ENCODE measurements around the gene TCEA2. TPM values are rescaled to one million over a fixed set of nuclear protein-coding genes. Genes with fewer than 3 reads are reported as not detected.

TCEA2 gene
- total RNA-seq, 6 experiments from 2014 or later = 14.8 to 45.6 (median 28.6) TPM

- Histone ChIP-seq H3K4me3 (no peak overlapping the region), H3K36me3 (peaks cover 0 to 45% (median 19%) of the 10 kb centered on the region in 4 donors), H3K9me3 (no peaks in the 10 kb centered on the region), H3K27ac (no peak overlapping the region), H3K4me1 (peaks cover 0 to 3% (median 0%) of the 10 kb centered on the region in 4 donors), H3K27me3 (no peaks in the 10 kb centered on the region)
- TF ChIP-seq POLR2A (IDR thresholded peaks at IDR 0.05) (no peak), CTCF (IDR thresholded peaks at IDR 0.05) (no peak)
- intact Hi-C loops (cut with DNase I) = no loop called here
- 72% methylated on average over 3 of the region's 31 CpGs for WGBS (ENCODE audit: insufficient coverage, low coverage, low lambda C conversion rate, missing lambda C conversion rate)
- DNase-seq (no peak), ATAC-seq (no peak)
These were observed 30.0 kb upstream of the TCEA2 start for GRCh38 chr20:64032706-64033624.

- peaks cover 0 to 35% (median 14%) of the 10 kb centered on the region in 4 donors for H3K36me3 ChIP-seq
- DNase-seq = no peak
These were observed 29.0 kb upstream of the TCEA2 start for GRCh38 chr20:64033981-64034493.

DNA sequence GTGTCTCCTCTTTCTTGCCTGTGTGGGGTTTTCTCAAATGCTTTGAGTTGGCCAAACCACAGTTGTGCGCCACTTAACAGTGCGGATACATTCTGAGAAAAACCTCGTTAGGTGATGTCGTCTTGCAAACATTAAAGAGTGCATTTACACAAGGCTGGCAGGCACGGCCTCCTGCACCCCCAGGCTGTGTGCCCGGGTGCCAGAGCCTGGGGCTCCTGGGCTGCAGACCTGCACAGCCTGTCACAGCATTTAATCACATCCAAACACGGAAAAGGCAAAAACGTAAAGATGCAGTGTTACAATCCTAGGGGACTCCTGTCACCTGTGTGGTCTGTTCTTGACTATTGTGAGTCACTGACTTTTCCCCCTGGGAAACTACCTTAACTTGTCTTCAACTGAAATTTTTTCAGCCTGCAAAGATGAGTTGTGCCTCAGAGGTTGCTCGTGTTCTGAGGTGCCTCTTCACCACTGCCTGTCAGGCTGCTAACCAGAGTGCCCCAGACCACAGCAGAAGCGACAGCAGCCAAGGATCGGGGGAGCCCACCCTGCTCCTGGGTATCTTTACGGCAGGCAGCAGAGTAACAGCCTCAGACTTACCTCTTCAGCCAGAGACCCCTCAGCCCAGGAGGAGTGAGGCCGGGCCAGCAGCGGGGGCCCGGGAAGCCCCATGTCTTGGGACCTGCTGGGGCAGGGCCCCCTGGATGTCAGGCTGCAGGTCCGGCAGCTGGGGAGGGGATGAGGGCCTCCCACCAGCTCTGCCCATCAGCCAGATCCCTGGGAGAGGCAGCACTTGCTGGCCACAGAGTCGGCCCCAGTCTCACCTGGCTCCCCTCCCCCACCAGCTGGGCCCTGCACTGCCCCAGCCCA lies 27.7 kb upstream of the TCEA2 start:
- Histone ChIP-seq H3K9me3 (no peaks in the 10 kb centered on the region), H3K27me3 (no peaks in the 10 kb centered on the region), H3K36me3 (peaks cover 0 to 23% (median 6%) of the 10 kb centered on the region in 4 donors), H3K4me3 (no peak overlapping the region), H3K4me1 (peaks cover 0 to 7% (median 0%) of the 10 kb centered on the region in 4 donors), H3K27ac (no peak overlapping the region)
- 17% methylated on average over 2 of the region's 17 CpGs for WGBS (ENCODE audit: insufficient coverage, low coverage, low lambda C conversion rate, missing lambda C conversion rate)
- intact Hi-C loops (cut with DNase I) = no loop called here
- ATAC-seq (no peak), DNase-seq (no peak)
- TF ChIP-seq POLR2A (IDR thresholded peaks at IDR 0.05) (no peak), CTCF (IDR thresholded peaks at IDR 0.05) (no peak)

More at GRCh38 chr20:64033981-64034493, 29.0 kb upstream of the TCEA2 start:
- WGBS (ENCODE audit: insufficient coverage, low coverage, low lambda C conversion rate, missing lambda C conversion rate) = 82% methylated on average over 4 of the region's 11 CpGs
- H3K27me3 ChIP-seq = no peaks in the 10 kb centered on the region
- peaks cover 0 to 3% (median 0%) of the 10 kb centered on the region in 4 donors for H3K4me1 ChIP-seq
- no peak for ATAC-seq
- intact Hi-C loops (cut with DNase I) = no loop called here
- no peaks in the 10 kb centered on the region for H3K9me3 ChIP-seq
- TF ChIP-seq CTCF (IDR thresholded peaks at IDR 0.05) (no peak), POLR2A (IDR thresholded peaks at IDR 0.05) (no peak)
- H3K27ac ChIP-seq = no peak overlapping the region
- no peak overlapping the region for H3K4me3 ChIP-seq

- peaks cover 0 to 17% (median 3%) of the 10 kb centered on the region in 4 donors for H3K36me3 ChIP-seq
- DNase-seq (no peak), ATAC-seq (no peak)
- no peak within 1 kb of the TSS for H3K27ac ChIP-seq
- WGBS (ENCODE audit: insufficient coverage, low coverage, low lambda C conversion rate, missing lambda C conversion rate) = no CpG with 5 or more reads among the region's 10 CpGs
- no peaks in the 10 kb centered on the region for H3K9me3 ChIP-seq
- H3K4me1 ChIP-seq = peaks cover 0 to 7% (median 0%) of the 10 kb centered on the region in 4 donors
- TF ChIP-seq CTCF (IDR thresholded peaks at IDR 0.05) = no peak
- no peak for TF ChIP-seq POLR2A (IDR thresholded peaks at IDR 0.05)
- no peaks in the 10 kb centered on the region for H3K27me3 ChIP-seq
- intact Hi-C loops (cut with DNase I) = no loop called here
- H3K4me3 ChIP-seq = no peak within 1 kb of the TSS
These were observed 27.1 kb upstream of the TCEA2 start, which contains the start of gene C20orf204 for GRCh38 chr20:64035933-64036345. TSS of gene C20orf204 (plus strand) at chr20:64036182. CDS start at chr20:64036324, 142 bp downstream.
